Activated CD8-positive, alpha-beta memory T cell treated with anti-CD3 and anti-CD28 coated beads for 1 hour (primary cell): ENCODE results near the gene WTAP.
"Not testable (repeated sequence)": the region's sequence is repeated elsewhere in the genome, so short reads cannot be mapped to it uniquely, and the experiment has no call there.

Experiments used
- DNase-seq, 2 donors: peaks; one replicate each; pipeline ENCODE4 v3.0.0-alpha.2; 2020; ENCODE audit warnings: low read depth in 1 of 2; ENCODE audit errors: extremely low read depth in 1 of 2

Gene WTAP

DNA sequence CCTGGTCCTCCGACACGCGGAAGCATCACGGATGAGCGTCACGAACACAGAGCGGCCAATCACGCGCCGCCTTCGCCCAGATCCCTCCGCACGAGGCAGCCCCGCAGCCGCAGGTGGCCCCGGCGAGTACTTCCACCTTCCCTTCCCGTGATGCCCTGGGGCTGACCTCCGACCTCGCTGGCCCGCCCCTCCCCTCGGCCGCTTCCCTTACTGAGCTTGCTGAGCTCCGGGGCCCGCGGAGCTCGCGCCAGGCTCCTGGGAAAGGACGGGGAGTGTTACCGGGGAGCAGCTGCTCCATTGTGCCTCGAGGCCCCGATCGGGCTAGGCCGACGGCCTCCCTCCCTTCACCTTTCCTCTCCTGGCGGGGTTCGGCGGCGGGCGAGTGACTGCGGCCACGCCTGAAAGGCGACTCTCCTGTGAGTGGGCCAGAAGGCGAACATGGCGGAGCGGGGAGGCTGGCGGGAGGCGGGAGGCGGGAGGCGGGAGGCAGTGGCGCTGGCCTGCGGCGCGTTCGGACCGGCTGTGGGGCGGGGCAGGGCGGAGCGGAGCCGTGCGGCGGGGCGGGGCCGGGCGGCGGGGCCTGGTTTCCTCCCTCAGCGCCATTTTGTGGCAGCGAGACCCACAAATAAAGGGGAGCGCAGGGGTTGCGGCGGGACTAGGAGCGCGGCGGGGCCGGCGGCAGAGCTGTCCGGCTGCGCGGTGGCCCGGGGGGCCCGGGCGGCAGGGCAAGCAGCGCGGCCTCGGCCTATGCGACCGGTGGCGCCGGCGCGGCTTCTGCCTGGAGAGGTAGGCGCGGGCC, at the start of gene WTAP:
TSS of gene WTAP (plus strand) at position 589 of the 799 bp plus-strand sequence. CDS start 8,760 bp downstream, outside the sequence.
- DNase-seq: peak; percentile 92 to 95

DNA sequence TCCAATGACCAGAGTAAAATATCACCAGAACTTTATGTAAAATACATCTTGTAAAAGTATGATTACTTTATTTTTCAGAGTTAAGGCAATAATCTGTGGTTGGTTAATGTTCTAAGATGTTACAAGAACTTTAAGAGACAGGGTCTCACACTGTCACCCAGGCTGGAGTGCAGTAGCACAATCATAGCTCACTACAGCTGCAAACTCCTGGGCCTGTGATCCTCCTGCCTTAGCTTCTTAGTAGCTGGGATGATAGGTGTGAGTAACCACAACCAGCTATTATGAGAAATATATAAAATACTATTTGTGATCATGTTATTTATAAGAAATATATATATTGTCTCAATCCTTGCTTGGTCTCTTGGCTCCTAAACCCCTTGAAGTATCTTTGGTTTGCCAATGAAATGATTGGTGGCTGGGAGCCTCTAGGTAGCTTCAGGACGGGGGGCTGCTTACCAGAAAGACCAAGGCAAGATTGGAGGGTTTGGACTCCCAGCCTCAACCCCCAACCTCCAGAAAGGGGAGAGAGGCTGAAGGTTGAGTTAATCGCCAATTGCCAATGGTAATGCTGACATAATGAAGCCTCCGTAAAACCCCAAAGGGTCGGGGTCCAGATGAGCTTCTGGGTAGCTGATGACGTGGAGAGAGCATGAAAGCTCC, 49.7 kb upstream of the WTAP start:
- DNase-seq: no peak

DNA sequence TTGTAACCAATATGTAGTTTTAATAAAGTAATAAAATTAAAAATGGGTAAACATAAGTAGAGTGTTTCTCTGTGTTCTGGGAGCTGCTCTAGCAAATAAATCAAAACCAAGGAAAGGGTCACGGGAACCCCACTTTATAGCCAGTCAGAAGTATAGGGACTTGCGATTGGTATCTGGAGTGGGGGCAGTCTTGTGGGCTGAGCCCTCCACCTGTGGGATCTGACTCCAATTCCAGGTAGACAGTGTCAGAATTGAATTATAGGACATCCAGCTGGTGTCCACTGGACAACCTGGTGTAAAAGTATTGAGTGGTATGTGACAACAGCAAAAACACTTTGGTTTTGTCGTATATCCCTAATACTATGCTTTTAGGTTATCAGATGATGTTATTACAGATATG, 48.7 kb upstream of the WTAP start:
- no peak for DNase-seq

DNA sequence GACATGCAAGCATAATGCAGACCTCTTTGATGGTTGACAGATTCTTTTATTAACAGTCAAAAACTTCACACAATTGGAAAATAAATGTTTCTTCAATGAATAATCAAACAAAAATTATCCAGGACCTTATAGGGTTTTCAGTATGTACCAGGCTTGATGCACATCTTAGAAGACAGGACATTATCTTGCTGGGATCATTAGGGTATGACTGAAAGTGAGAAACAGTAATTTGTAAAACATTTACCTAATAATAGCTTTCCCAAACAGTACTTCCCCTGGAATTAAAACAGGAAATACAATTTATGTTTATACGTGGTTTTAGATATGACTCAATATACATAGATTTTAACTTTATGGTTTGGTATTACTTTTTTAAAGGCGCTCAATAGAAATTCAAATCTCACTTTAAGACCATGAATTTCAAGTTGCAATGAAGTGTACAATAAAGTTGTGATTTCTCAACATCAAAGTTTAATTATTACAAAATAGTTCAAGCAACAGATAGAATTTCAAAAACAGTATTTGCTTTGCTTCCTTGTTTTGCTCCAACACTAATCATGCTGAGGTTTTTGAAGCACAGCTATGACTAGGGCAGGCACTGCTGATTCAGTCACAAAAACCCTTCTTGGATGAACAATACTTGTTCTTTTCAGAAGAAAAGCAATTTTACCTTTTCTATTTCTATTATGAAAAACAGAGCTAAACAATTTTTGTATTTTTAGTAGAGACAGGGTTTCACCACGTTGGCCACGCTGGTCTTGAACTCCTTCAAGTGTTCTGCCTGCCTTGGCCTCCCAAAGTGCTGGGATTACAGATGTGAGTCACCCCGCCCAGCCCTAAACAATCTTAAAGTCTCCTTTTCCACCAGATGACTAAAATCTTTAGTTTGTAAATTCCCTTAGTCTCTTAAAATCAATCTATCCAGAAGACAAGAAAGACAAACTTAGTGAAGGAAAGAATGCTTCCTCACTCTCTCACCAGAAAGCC, 47.9 kb upstream of the WTAP start:
- DNase-seq: no peak

DNA sequence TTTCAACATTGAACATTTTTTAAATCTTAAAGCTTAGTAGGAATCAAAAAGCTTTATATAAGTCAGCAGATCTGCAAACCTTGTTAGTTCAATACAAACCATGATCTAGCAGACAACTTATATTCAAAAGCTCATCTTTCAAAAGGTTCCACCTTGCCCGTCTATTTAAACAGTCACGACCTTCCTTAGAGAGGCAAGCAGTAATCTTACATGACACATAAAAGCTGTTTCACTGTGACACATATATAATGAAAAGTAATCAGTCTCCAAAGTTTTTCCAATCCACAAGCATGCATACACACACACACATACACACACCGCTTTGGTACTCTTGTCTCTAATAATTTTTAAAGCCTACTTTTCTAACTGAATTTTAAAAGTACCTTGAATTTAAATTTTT, 47.2 kb upstream of the WTAP start:
- DNase-seq: no peak

DNA sequence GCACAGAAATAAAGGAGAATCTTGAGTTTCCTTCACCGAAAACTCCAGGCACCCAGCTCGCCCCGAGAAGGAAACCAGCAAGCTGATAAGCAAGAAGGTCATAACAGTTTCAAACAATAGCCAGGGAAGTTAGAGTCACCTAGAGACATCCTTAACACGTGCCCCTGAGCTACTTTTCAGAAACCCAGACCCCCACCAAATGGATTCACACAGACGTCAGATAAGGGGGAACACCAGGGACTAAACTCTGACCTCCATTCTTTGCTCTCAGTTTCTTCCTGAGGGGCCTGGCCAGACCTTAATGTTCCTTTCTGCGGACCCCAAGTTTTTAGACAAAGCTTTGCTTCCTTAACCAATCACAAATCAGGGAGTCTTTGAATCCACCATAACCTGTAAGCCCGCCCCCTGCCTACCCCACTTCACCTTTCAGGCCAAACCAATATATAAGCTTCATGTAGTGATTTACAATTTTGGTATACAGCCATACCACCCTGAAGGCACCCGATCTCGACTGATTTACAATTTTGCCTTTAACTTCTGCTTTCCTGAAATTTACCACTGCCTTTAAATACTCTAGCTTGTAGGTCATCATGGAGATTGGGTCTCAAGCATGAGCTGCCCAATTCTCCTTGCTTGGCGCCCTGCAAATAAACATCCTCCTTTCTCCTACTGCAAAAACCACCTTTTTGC, 46.0 kb upstream of the WTAP start:
- no peak for DNase-seq

DNA sequence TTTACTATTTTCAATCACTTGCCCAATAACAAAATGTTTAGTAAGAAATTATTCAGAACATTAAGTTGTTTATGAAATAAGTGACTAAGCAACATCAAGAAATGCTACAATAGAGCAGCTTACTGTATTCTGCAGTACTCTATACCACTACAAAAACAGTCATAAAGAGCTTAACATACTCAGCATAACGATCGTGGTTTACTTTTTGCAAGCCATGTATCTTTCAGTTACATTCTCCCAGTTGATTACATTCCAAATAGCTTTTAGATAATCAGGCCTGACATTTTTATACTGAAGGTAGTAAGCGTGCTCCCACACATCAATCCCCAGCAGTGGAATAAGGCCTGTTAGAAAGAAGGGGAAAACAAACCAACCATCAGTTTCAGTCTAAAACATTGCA, 45.0 kb upstream of the WTAP start:
- DNase-seq: no peak

DNA sequence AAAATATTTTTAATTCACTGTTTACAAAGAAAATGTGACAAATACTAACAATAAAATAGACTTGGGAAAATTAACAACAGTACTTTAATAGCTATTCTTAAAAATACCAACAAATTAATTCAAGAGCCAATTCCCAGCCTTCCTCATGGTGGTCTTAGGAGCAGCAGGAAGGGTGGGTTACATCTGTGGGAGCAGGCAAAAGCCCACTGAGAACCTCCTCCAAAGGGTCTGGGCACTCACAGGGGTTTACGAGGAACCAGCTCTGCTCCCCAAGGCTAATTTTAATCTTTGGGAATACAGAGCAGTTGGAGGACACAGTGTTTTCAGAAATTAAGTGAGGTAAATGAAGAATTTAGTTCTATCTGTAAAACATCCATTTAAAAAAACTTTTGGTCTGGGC, 44.5 kb upstream of the WTAP start:
- no peak for DNase-seq

DNA sequence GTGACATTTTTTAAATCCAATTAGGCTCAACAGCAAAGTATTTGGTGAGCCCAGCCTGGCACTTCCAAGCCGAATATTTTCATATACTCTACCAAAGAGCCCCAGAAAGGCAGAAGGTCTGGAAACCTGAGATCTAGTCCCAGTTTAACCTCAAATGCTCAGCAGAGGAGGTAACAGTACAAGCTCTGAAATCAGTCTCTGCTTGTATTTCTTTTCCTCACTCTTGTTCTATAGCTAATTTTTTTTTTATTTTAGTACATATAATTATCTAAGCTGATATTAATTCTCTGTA, 43.3 kb upstream of the WTAP start:
- no peak for DNase-seq

DNA sequence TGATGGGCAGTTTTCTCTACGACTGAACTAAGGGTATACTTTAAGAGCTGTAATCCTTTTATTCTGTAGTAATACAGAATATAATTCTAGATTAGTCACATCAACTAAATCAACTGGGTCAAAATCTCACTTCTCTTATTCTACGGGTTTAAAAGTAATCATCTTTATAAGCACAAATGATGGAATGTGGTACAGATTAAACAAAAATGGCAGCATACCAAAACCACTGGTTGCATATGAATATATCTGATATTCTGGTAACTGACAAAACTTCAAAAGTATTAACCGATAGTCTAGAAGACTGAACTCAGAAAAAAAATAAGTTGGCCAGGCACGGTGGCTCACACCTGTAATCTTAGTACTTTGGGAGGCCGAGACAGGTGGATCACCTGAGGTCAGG, 41.3 kb upstream of the WTAP start:
- no peak for DNase-seq

DNA sequence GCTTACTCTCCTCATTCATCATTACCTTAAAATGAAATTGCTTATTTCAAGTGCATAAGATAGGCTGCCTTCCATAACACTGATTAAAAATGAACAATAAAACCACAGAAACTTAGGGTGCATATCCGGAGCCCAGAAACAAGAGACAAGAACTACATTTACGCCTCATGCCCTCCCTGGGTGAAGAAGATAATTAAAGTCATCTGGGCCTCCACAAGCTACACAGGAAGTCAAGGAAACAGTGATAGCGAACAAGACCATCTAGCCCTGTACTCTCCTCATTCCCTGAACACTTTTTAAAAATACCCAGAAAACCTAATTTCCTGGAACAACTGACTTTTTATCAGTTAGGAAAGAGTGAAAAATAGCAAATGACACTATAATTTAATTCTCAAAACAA, 40.6 kb upstream of the WTAP start:
- no peak for DNase-seq

DNA sequence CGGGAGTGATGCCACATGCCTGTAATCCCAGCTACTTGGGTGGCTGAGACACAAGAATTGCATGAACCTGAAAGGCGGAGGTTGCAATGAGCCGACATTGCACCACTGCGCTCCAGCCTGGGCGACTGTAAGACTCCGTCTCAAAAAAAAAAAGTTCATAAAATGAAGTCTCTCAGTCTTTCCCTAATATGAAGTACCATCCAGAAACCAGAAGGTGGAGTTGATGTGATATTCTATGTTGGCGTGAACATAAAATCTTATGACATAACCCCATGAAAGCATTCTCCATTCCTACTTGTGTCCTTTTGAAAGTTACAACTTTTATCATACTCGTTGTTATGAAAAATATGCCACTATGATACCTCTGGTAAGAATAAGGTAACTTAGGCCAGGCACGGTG, 40.0 kb upstream of the WTAP start:
- DNase-seq: no peak

DNA sequence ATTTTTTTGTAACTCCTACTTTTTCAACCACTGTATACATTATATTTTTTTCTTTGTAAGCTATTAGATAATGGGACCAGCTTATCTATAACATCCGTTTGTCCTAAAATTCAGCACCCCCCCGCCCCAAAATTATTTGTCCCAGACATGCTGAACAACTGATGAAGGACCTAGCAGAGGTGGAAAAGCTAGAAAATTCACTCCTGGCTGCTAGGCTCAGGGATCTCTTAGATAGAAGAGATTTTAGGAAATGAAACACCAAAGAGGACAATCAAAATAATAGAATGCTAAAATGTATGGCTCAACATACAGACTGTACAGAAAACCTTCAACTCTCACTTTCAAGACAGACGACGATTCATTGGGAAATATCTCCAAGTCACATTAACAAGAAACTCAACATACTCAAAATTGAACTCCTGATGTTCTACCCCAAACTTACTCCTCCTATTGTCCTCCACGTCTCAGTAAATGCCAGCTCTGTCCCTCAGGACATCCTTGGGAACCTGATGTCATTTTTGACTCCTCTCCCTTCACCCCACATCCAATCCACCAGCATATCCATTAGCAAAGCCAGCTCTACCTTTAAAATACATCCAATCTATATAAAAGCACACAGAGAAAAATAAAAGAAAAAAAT, 38.9 kb upstream of the WTAP start:
- no peak for DNase-seq

DNA sequence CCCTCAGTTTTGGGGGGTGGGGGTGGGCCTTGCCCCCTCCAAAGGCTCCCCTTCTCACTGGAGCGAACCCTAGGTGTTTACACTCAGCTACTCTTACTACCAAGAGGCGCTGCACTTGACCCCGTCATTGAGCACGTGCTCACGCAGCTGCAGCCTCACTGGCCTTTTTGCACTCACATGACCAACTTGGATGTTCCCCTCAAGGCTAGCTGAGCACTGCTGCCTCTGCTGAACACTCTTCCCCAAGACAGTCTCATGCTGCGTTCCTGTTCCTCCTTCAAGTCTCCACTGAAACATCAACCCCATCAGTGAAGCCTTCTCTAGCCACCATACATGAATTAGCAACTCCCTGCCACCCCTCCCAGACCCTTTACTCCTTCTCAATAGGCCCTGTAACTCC, 38.3 kb upstream of the WTAP start:
- DNase-seq: no peak

DNA sequence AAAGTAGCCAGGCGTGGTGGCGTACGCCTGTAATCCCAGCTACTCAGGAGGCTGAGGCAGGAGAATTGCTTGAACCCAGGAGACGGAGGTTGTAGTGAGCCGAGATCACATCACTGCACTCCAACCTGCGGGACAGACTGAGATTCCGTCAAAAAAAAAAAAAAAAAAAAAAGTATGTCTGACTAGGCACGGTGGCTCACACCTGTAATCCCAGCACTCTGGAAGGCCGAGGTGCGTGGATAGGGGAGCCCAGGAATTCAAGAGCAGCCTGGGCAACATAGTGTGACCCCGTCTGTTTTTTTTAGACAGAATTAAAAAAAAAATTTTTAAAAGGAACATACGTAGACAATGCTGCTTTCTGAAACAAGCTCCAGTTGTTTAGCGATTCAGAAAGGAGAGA, 37.2 kb upstream of the WTAP start:
- DNase-seq: not testable (repeated sequence)

DNA sequence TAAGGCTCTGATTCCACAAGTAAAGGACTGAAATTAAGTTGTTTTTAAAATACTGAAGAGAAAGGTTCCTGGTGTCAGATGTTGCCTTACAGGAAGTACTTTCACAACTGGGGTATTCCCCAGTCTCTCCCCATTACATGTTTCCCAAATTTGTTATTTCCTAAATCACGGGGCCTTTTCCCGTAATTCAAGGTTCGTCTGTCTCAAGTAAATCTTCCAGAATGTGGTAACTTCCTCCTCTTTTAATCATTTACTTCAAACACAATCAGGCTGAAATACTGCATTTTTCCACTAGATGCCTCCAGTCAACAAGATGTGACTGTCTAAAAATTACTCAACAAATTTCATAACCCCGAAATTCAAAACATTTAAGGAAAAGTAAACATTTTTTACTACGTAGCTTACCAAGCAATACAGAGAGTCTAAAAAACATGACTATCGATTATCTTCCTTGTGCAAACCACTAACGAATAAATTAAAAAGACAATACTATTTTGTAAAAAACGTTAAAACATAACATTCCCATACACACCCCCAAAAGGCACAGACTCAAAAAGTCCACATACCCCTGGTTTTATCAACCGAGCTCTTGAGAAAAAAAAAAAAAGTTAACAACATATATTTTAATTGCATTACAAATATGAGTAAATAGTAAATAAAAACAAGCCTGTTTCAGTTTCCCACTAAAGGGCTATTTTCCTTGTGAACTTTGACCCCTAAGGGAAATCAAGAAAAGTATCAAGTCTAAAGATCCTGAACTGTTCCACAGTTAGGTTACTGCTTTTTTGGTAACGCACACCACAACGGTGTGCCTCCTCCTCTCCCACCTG, 36.0 kb upstream of the WTAP start:
- DNase-seq: no peak

DNA sequence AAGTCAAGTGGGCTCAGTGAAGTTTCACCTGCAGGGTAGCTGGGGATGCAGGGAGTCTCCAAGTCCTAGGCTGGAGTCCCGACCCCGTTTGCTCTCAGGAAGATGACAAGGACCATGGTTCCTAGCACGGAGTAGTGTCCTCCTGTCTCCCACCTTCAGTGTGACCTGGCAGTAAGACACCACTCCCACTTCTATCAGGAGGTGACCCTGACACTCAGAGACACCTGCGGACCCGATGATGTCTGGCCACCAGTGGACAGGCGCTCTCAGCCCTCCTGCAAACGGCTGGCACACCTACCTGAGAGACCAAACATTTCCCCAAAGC, 35.4 kb upstream of the WTAP start:
- DNase-seq: no peak

DNA sequence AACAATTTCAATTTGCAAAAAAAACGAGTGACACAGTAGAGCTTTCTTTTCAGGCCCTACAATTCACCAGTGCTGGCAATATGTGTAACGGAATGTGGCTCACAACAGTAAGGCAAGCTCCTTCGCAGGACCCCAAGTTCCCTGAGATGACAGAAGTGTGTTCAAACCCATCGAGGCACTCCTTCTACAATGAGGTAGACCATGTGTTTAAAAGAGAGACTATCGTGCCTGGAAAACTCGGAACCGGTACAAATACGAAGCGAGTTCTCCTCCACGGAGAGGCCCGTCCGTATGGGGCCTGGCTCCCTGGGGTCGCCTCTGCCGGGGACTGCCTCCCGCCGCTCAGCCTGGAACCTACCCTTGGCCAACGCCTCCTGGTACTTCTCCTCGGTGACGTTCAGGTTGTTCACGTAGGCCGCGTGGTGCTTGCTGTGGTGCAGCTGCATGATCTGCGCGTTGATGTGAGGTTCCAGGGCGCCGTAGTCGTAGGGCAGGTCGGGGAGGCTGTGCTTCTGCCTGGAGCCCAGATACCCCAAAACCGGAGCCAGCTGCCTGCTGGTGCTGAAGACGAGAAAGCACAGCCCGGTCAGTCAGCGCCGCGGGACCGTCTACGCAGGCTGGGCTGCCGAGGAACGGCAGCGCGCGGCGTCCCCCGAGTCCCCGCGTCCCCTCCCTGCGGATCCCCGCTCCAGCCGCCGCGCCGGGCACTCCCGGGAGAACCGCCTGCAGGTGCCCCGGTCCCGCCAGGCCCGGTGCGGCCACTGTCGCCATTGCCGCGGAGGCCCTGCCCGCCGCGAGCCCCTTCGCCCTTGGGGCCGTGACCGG, 34.8 kb upstream of the WTAP start:
- DNase-seq: peak in 1 of 2 donors; percentile 23
